HCT116 (cell line): ENCODE data around the gene SELENOS. TPM values are rescaled to one million over a fixed set of nuclear protein-coding genes. Genes with fewer than 3 reads are reported as not detected.

Source experiments
- ATAC-seq: fragments of 200-7000 bp; cut with Tn5 transposase; 2 replicates; pipeline ENCODE4 v1.9.1; 2020; ENCODE audit warnings: mild to moderate bottlenecking, moderate library complexity
- BruUV-seq: library from RNA; stranded (reverse); fragments of 400-500 nt; replicated peaks from 2 replicates; lab custom pipeline; 2021; lab: Mats Ljungman, UMichigan
- CTCF ChIA-PET: fragments of 300-600 bp; sonication (Branson Sonifier 250); formaldehyde crosslinking; loops from one replicate; lab custom pipeline; 2021; ENCODE audit warnings: antibody characterized with exemption; lab: Charles Lee
- POLR2A ChIA-PET: fragments of 300-600, 350-600 bp; sonication (Branson Sonifier 250); formaldehyde crosslinking; loops from one replicate; lab custom pipeline; 2021; ENCODE audit warnings: antibody characterized with exemption; lab: Charles Lee
- RAD21 ChIA-PET, 2 experiments: fragments of 300-600 bp; sonication (Branson Sonifier 250); formaldehyde crosslinking; loops; one replicate each; lab custom pipeline; 2023; ENCODE audit warnings: low total read pairs in 2 of 2; ENCODE audit not compliant: uncharacterized antibody in 2 of 2, unreplicated experiment in 2 of 2, low non-redundant PET in 1 of 2; lab: Charles Lee
- DNase-seq: peaks from one replicate; pipeline ENCODE4 v3.0.0-alpha.2; 2010; ENCODE audit warnings: low read depth, low spot score
- H2AFZ ChIP-seq: fragments of 200-600 bp; shearing (Covaris generic), sonication (generic); 2 replicates; pipeline ENCODE4 v1.6.1; 2017; ENCODE audit warnings: low read depth, mixed run types, mixed read lengths, antibody characterized with exemption, low read length; ENCODE audit not compliant: poor library complexity, severe bottlenecking
- H3K27ac ChIP-seq: 2 replicates; pipeline ENCODE4 v1.5.1; 2012; ENCODE audit warnings: low read depth, low read length
- H3K27me3 ChIP-seq: fragments of 200-600 bp; sonication (generic); 2 replicates; pipeline ENCODE4 v1.6.1; 2016; ENCODE audit warnings: mixed run types, low read length, mixed read lengths; ENCODE audit not compliant: insufficient read depth
- H3K36me3 ChIP-seq, 2 experiments: fragments of 200-500 bp in 1 of 2; fragments of 200-600 bp in 1 of 2; sonication (Bioruptor generic) in 1 of 2; sonication (generic) in 1 of 2; 2 replicates each; pipeline versions ENCODE4 v1.5.1 to v1.6.1; 2014 to 2016; ENCODE audit warnings: low read length in 2 of 2, inconsistent platforms in 1 of 2, mixed read lengths in 1 of 2, mixed run types in 1 of 2; ENCODE audit not compliant: insufficient read depth in 2 of 2, control insufficient read depth in 1 of 2
- H3K4me1 ChIP-seq, 2 experiments: fragments of 200-600 bp in 1 of 2; sonication (generic) in 1 of 2; 2 replicates each; pipeline versions ENCODE4 v1.5.1 to v1.6.1; 2012 to 2017; ENCODE audit warnings: low read length in 2 of 2, inconsistent platforms in 1 of 2, mild to moderate bottlenecking in 1 of 2, mixed read lengths in 1 of 2, mixed run types in 1 of 2, moderate library complexity in 1 of 2; ENCODE audit not compliant: insufficient read depth in 2 of 2, control insufficient read depth in 1 of 2
- H3K4me2 ChIP-seq: fragments of 200-600 bp; sonication (generic); 2 replicates; pipeline ENCODE4 v1.6.1; 2017; ENCODE audit warnings: mixed run types, low read length, mixed read lengths
- H3K4me3 ChIP-seq, 2 experiments: fragments of 200-600 bp in 1 of 2; sonication (generic) in 1 of 2; replicated peaks in 1 of 2; 2 replicates each; pipeline ENCODE4 v1.5.1; 2011 to 2016; ENCODE audit warnings: low read length in 2 of 2, control low read depth in 1 of 2, low read depth in 1 of 2, mild to moderate bottlenecking in 1 of 2, mixed read lengths in 1 of 2, mixed run types in 1 of 2
- H3K79me2 ChIP-seq: fragments of 200-600 bp; sonication (generic); 2 replicates; pipeline ENCODE4 v1.6.1; 2017; ENCODE audit warnings: mild to moderate bottlenecking, mixed run types, low read length, moderate library complexity, mixed read lengths; ENCODE audit not compliant: insufficient read depth
- H3K9ac ChIP-seq: fragments of 200-600 bp; sonication (generic); 2 replicates; pipeline ENCODE4 v1.6.1; 2016; ENCODE audit warnings: low read length, mixed read lengths
- H3K9me2 ChIP-seq: fragments of 200-600 bp; sonication (generic), shearing (Covaris generic); 2 replicates; pipeline ENCODE4 v1.6.1; 2017; ENCODE audit warnings: mixed run types, mild to moderate bottlenecking, moderate library complexity; ENCODE audit not compliant: insufficient read depth
- H3K9me3 ChIP-seq, 2 experiments: fragments of 200-500 bp in 1 of 2; fragments of 200-600 bp in 1 of 2; sonication (Bioruptor generic) in 1 of 2; sonication (generic) in 1 of 2; 2 replicates each; pipeline ENCODE4 v1.6.1; 2014 to 2017; ENCODE audit warnings: low read length in 2 of 2, mixed read lengths in 2 of 2, inconsistent platforms in 1 of 2, low read depth in 1 of 2, mild to moderate bottlenecking in 1 of 2, mixed run types in 1 of 2, moderate library complexity in 1 of 2; ENCODE audit not compliant: control insufficient read depth in 1 of 2, insufficient read depth in 1 of 2
- H4K20me1 ChIP-seq: fragments of 200-600 bp; sonication (generic), shearing (Covaris generic); 2 replicates; pipeline ENCODE4 v1.6.1; 2017; ENCODE audit warnings: mixed run types, mild to moderate bottlenecking, moderate library complexity; ENCODE audit not compliant: insufficient read depth
- ATF3 ChIP-seq: IDR thresholded peaks from 2 replicates; pipeline ENCODE4 v1.6.1; 2012
- CBX3 ChIP-seq: IDR thresholded peaks from 2 replicates; pipeline ENCODE4 v1.6.1; 2012; ENCODE audit warnings: low read depth
- CTCF ChIP-seq, 3 experiments: fragments of 200-600 bp in 1 of 3; sonication (generic) in 1 of 3; IDR thresholded peaks in 2 of 3; conservative IDR thresholded peaks in 1 of 3; 2 replicates each; pipeline ENCODE4 v1.5.1; 2012 to 2017; ENCODE audit warnings: low read depth in 2 of 3, low read length in 2 of 3, antibody characterized with exemption in 1 of 3, borderline replicate concordance in 1 of 3, control low read depth in 1 of 3, mild to moderate bottlenecking in 1 of 3, mixed read lengths in 1 of 3, mixed run types in 1 of 3, moderate library complexity in 1 of 3; ENCODE audit not compliant: insufficient read depth in 1 of 3
- EGR1 ChIP-seq: IDR thresholded peaks from 2 replicates; pipeline ENCODE4 v1.6.1; 2012; ENCODE audit warnings: low read depth
- ELF1 ChIP-seq: IDR thresholded peaks from 2 replicates; pipeline ENCODE4 v1.6.1; 2012; ENCODE audit warnings: low read depth, borderline replicate concordance
- EZH2phosphoT487 ChIP-seq: fragments of 200-600 bp; IDR thresholded peaks from 2 replicates; pipeline ENCODE4 v1.6.1; 2018; ENCODE audit warnings: antibody characterized with exemption, borderline replicate concordance
- FOSL1 ChIP-seq: IDR thresholded peaks from 2 replicates; pipeline ENCODE4 v1.6.1; 2012; ENCODE audit warnings: low read depth
- MAX ChIP-seq: IDR thresholded peaks from 2 replicates; pipeline ENCODE4 v1.6.1; 2012
- POLR2A ChIP-seq: IDR thresholded peaks from 2 replicates; pipeline ENCODE4 v1.7.0; 2011; ENCODE audit warnings: borderline replicate concordance; ENCODE audit not compliant: insufficient read depth, insufficient read length; ENCODE audit errors: extremely low read depth
- RAD21 ChIP-seq: IDR thresholded peaks from 2 replicates; pipeline ENCODE4 v1.6.1; 2012; ENCODE audit warnings: low read depth, mild to moderate bottlenecking
- REST ChIP-seq: IDR thresholded peaks from 2 replicates; pipeline ENCODE4 v1.6.1; 2012; ENCODE audit warnings: low read depth
- SIN3A ChIP-seq: IDR thresholded peaks from 2 replicates; pipeline ENCODE4 v1.6.1; 2012; ENCODE audit warnings: low read depth
- SRF ChIP-seq: IDR thresholded peaks from 2 replicates; pipeline ENCODE4 v1.6.1; 2012; ENCODE audit warnings: low read depth
- YY1 ChIP-seq: IDR thresholded peaks from 2 replicates; pipeline ENCODE4 v1.6.1; 2011; ENCODE audit warnings: low read length, low read depth, moderate library complexity, mild to moderate bottlenecking; ENCODE audit not compliant: insufficient replicate concordance; ENCODE audit errors: extremely low read depth
- ZFX ChIP-seq: fragments of 450-650 bp; IDR thresholded peaks from 2 replicates; pipeline ENCODE4 v1.6.1; 2017
- intact Hi-C: fragments of 100-400 bp; cut with micrococcal nuclease; formaldehyde crosslinking; loops from 2 replicates; pipeline ENCODE4 v1.10.0; 2022
- total RNA-seq: library from RNA; stranded (reverse); gene quantifications from one replicate; pipeline ENCODE4 v1.2.1, GENCODE V29; 2021; ENCODE audit not compliant: unreplicated experiment

SELENOS gene
- total RNA-seq, 1 experiment from 2014 or later: 45.6 TPM

GRCh38 chr15:101315736-101316135 lies 38.5 kb upstream of the SELENOS start (continued):
- TF ChIP-seq REST (no peak), CBX3 (no peak), ZFX (no peak), YY1 (no peak)

GRCh38 chr15:101314336-101315125 lies 37.2 kb upstream of the SELENOS start:
- no peaks in the 10 kb centered on the region for H3K9me3 ChIP-seq
- no peaks in the 10 kb centered on the region for H3K4me1 ChIP-seq
- no peak overlapping the region for H3K4me3 ChIP-seq
- H3K4me2 ChIP-seq: no peak overlapping the region
- no peaks in the 10 kb centered on the region for H3K9me2 ChIP-seq
- no peaks in the 10 kb centered on the region for H3K79me2 ChIP-seq
- no TSS peak for BruUV-seq
- DNase-seq (no peak), ATAC-seq (no peak)
- RAD21 ChIA-PET: no interaction called here
- no peak overlapping the region for H3K9ac ChIP-seq
- CTCF ChIA-PET: no interaction called here
- POLR2A ChIA-PET: no interaction called here
- H4K20me1 ChIP-seq: no peaks in the 10 kb centered on the region
- no peaks in the 10 kb centered on the region for H3K27me3 ChIP-seq
- H3K27ac ChIP-seq: no peak overlapping the region
- no peaks in the 10 kb centered on the region for H3K36me3 ChIP-seq
- intact Hi-C loops: no loop called here
- no peak overlapping the region for H2AFZ ChIP-seq
- TF ChIP-seq EGR1 (no peak), SRF (no peak), EZH2phosphoT487 (no peak), ZFX (no peak), YY1 (no peak), ELF1 (no peak), REST (no peak), POLR2A (no peak), CTCF (IDR thresholded peaks at IDR 0.05 in 2 of 3, conservative IDR thresholded peaks at IDR 0.05 in 1 of 3; ENCODE audit: borderline replicate concordance in 1 of 3, insufficient read depth in 1 of 3, low read depth in 2 of 3, low read length in 2 of 3) (no peak), ATF3 (no peak), SIN3A (no peak), FOSL1 (no peak), RAD21 (no peak), MAX (no peak)
